ENCODE results near the gene RGS7. TPM values are rescaled to one million over a fixed set of nuclear protein-coding genes. Genes with fewer than 3 reads are reported as not detected.

RGS7 gene
- total RNA-seq, 4 donors from 2014 or later: 0.39 TPM; not detected in 3

GRCh38 chr1:240847325-240847724 is 509.7 kb downstream of the RGS7 start:
- Histone ChIP-seq H3K36me3 (no peaks in the 10 kb centered on the region), H3K27me3 (no peaks in the 10 kb centered on the region), H3K4me1 (no peaks in the 10 kb centered on the region), H3K4me3 (replicated peaks in 1 of 3) (no peak overlapping the region), H3K27ac (no peak overlapping the region), H3K9me3 (no peaks in the 10 kb centered on the region)
- intact Hi-C loops (cut with DNase I): no loop called here
- DNase-seq: no peak
- WGBS, 2 donors: 81 to 88% methylated on average over 2 of the region's 2 CpGs
- TF ChIP-seq POLR2A (IDR thresholded peaks at IDR 0.05) (no peak), CTCF (IDR thresholded peaks at IDR 0.05) (no peak)

- intact Hi-C loops (cut with DNase I): no loop called here
- no peaks in the 10 kb centered on the region for H3K9me3 ChIP-seq
- no peak overlapping the region for H3K4me3 ChIP-seq (replicated peaks in 1 of 3)
- DNase-seq: no peak
- WGBS, 2 donors: 94 to 96% methylated on average over 1 of the region's 1 CpG
- no peaks in the 10 kb centered on the region for H3K27me3 ChIP-seq
- TF ChIP-seq CTCF (IDR thresholded peaks at IDR 0.05) (no peak), POLR2A (IDR thresholded peaks at IDR 0.05) (no peak)
- no peaks in the 10 kb centered on the region for H3K4me1 ChIP-seq
- no peaks in the 10 kb centered on the region for H3K36me3 ChIP-seq
- H3K27ac ChIP-seq: no peak overlapping the region
Measured at GRCh38 chr1:240844486-240844885, 512.5 kb downstream of the RGS7 start.

- Histone ChIP-seq H3K9me3 (no peaks in the 10 kb centered on the region), H3K4me1 (no peaks in the 10 kb centered on the region), H3K36me3 (no peaks in the 10 kb centered on the region), H3K27me3 (no peaks in the 10 kb centered on the region), H3K27ac (no peak overlapping the region), H3K4me3 (replicated peaks in 1 of 3) (no peak overlapping the region)
- TF ChIP-seq CTCF (IDR thresholded peaks at IDR 0.05) (no peak), POLR2A (IDR thresholded peaks at IDR 0.05) (no peak)
- no peak for DNase-seq
- 18 to 25% methylated on average over 3 of the region's 3 CpGs for WGBS, 2 donors
- intact Hi-C loops (cut with DNase I): no loop called here
Measured at GRCh38 chr1:240843798-240844197, 513.2 kb downstream of the RGS7 start.

GRCh38 chr1:240836271-240836670 is 520.7 kb downstream of the RGS7 start:
- TF ChIP-seq CTCF (IDR thresholded peaks at IDR 0.05) (no peak), POLR2A (IDR thresholded peaks at IDR 0.05) (no peak)

GRCh38 chr1:240835291-240835690 is 521.7 kb downstream of the RGS7 start:
- H3K4me3 ChIP-seq (replicated peaks in 1 of 3): no peak overlapping the region
- H3K36me3 ChIP-seq: no peaks in the 10 kb centered on the region
- no peak overlapping the region for H3K27ac ChIP-seq
- H3K9me3 ChIP-seq: no peaks in the 10 kb centered on the region
- intact Hi-C loops (cut with DNase I): no loop called here
- H3K4me1 ChIP-seq: no peaks in the 10 kb centered on the region
- no peak for DNase-seq
- 92 to 93% methylated on average over 9 of the region's 9 CpGs for WGBS, 2 donors
- TF ChIP-seq POLR2A (IDR thresholded peaks at IDR 0.05) (no peak), CTCF (IDR thresholded peaks at IDR 0.05) (no peak)
- no peaks in the 10 kb centered on the region for H3K27me3 ChIP-seq

More at GRCh38 chr1:240836271-240836670, 520.7 kb downstream of the RGS7 start:
- intact Hi-C loops (cut with DNase I): no loop called here
- H3K9me3 ChIP-seq: no peaks in the 10 kb centered on the region
- no peak for DNase-seq
- 67 to 68% methylated on average over 1 of the region's 1 CpG for WGBS, 2 donors
- H3K4me1 ChIP-seq: no peaks in the 10 kb centered on the region
- no peak overlapping the region for H3K27ac ChIP-seq
- no peaks in the 10 kb centered on the region for H3K36me3 ChIP-seq
- no peaks in the 10 kb centered on the region for H3K27me3 ChIP-seq
- H3K4me3 ChIP-seq (replicated peaks in 1 of 3): no peak overlapping the region

Data from thyroid gland (tissue), 4 donors.